H9 (cell line): Measurements from ENCODE around the gene SLC2A10. TPM values are rescaled to one million over a fixed set of nuclear protein-coding genes. Genes with fewer than 3 reads are reported as not detected.
A peak's percentile ranks its signal among the peaks of the same experiment; 100 is the strongest.

Experiments used
- DNase-seq: peaks from one replicate; pipeline ENCODE4 v3.0.0-alpha.2; 2017
- H2AFZ ChIP-seq: one replicate; pipeline ENCODE4 v1.6.1; 2013; ENCODE audit warnings: mild to moderate bottlenecking, low read length, control low read depth, moderate library complexity
- H2AK5ac ChIP-seq: 2 replicates; pipeline ENCODE4 v1.6.1; 2013; ENCODE audit warnings: low read length, control low read depth, mixed read lengths; ENCODE audit not compliant: insufficient read length
- H2BK120ac ChIP-seq: one replicate; pipeline ENCODE4 v1.6.1; 2013; ENCODE audit warnings: low read depth, mild to moderate bottlenecking, low read length, control low read depth, inconsistent platforms; ENCODE audit not compliant: poor library complexity, severe bottlenecking
- H2BK12ac ChIP-seq: 2 replicates; pipeline ENCODE4 v1.6.1; 2013; ENCODE audit warnings: low read length, control low read depth, mixed read lengths, low read depth; ENCODE audit not compliant: insufficient read length
- H2BK15ac ChIP-seq: 2 replicates; pipeline ENCODE4 v1.6.1; 2013; ENCODE audit warnings: low read depth, low read length, control low read depth
- H2BK20ac ChIP-seq: one replicate; pipeline ENCODE4 v1.6.1; 2013; ENCODE audit warnings: low read depth, mild to moderate bottlenecking, low read length, control low read depth, inconsistent platforms; ENCODE audit not compliant: poor library complexity, severe bottlenecking
- H2BK5ac ChIP-seq: 2 replicates; pipeline ENCODE4 v1.6.1; 2013; ENCODE audit warnings: low read length, control low read depth, mixed read lengths; ENCODE audit not compliant: insufficient read length
- H3K14ac ChIP-seq: 2 replicates; pipeline ENCODE4 v1.6.1; 2013; ENCODE audit warnings: low read length, control low read depth; ENCODE audit not compliant: insufficient read depth
- H3K18ac ChIP-seq: 2 replicates; pipeline ENCODE4 v1.6.1; 2013; ENCODE audit warnings: low read depth, mild to moderate bottlenecking, mixed read lengths, low read length, control low read depth; ENCODE audit not compliant: insufficient read length
- H3K23ac ChIP-seq: 2 replicates; pipeline ENCODE4 v1.6.1; 2013; ENCODE audit warnings: low read length, control low read depth, mixed read lengths, low read depth; ENCODE audit not compliant: insufficient read length
- H3K23me2 ChIP-seq: 2 replicates; pipeline ENCODE4 v1.6.1; 2013; ENCODE audit warnings: low read depth, mild to moderate bottlenecking, mixed read lengths, low read length, control low read depth; ENCODE audit not compliant: insufficient read length, poor library complexity, severe bottlenecking
- H3K27ac ChIP-seq: 2 replicates; pipeline ENCODE4 v1.5.1; 2013; ENCODE audit warnings: low read length, control low read depth, mixed read lengths, low read depth; ENCODE audit not compliant: insufficient read length
- H3K27me3 ChIP-seq: 2 replicates; pipeline ENCODE4 v1.6.1; 2013; ENCODE audit warnings: low read length, control low read depth, inconsistent platforms; ENCODE audit not compliant: insufficient read depth
- H3K4ac ChIP-seq: 2 replicates; pipeline ENCODE4 v1.6.1; 2013; ENCODE audit warnings: low read depth, mild to moderate bottlenecking, control low read depth, inconsistent platforms, low read length, moderate library complexity
- H3K4me1 ChIP-seq: 2 replicates; pipeline ENCODE4 v1.6.1; 2013; ENCODE audit warnings: low read length, control low read depth, inconsistent platforms; ENCODE audit not compliant: insufficient read depth
- H3K4me2 ChIP-seq: 2 replicates; pipeline ENCODE4 v1.6.1; 2013; ENCODE audit warnings: low read length, control low read depth, mixed read lengths; ENCODE audit not compliant: insufficient read length, insufficient read depth
- H3K56ac ChIP-seq: 2 replicates; pipeline ENCODE4 v1.6.1; 2013; ENCODE audit warnings: low read depth, mild to moderate bottlenecking, mixed read lengths, low read length, control low read depth; ENCODE audit not compliant: insufficient read length
- H3K79me1 ChIP-seq: 2 replicates; pipeline ENCODE4 v1.6.1; 2013; ENCODE audit warnings: low read depth, mild to moderate bottlenecking, moderate library complexity, low read length, control low read depth, inconsistent platforms; ENCODE audit not compliant: insufficient read depth, poor library complexity, severe bottlenecking
- H3K79me2 ChIP-seq: 2 replicates; pipeline ENCODE4 v1.6.1; 2013; ENCODE audit warnings: low read length, control low read depth, inconsistent platforms; ENCODE audit not compliant: insufficient read depth
- H3K9ac ChIP-seq: 2 replicates; pipeline ENCODE4 v1.6.1; 2013; ENCODE audit warnings: low read length, control low read depth, mixed read lengths; ENCODE audit not compliant: insufficient read length; ENCODE audit errors: extremely low read depth
- H3K9me3 ChIP-seq: one replicate; pipeline ENCODE4 v1.6.1; 2013; ENCODE audit warnings: low read depth, low read length, inconsistent platforms; ENCODE audit not compliant: control insufficient read depth
- H3T11ph ChIP-seq: one replicate; pipeline ENCODE4 v1.6.1; 2013; ENCODE audit warnings: mild to moderate bottlenecking, low read length, control low read depth, inconsistent platforms
- H4K20me1 ChIP-seq: one replicate; pipeline ENCODE4 v1.6.1; 2013; ENCODE audit not compliant: control insufficient read depth, insufficient read length, insufficient read depth
- H4K5ac ChIP-seq: 2 replicates; pipeline ENCODE4 v1.6.1; 2013; ENCODE audit warnings: low read depth, mild to moderate bottlenecking, mixed read lengths, low read length, control low read depth; ENCODE audit not compliant: insufficient read length
- H4K8ac ChIP-seq: replicated peaks from 2 replicates; pipeline ENCODE4 v1.6.1; 2013; ENCODE audit warnings: low read length, control low read depth, mixed read lengths, low read depth; ENCODE audit not compliant: insufficient read length
- H4K91ac ChIP-seq: 2 replicates; pipeline ENCODE4 v1.6.1; 2013; ENCODE audit warnings: low read depth, mild to moderate bottlenecking, moderate library complexity, mixed read lengths, low read length, control low read depth; ENCODE audit not compliant: insufficient read length
- H3K27ac Mint-ChIP-seq, 3 experiments: 2 replicates in 2 of 3; 3 replicates in 1 of 3; pipeline ENCODE4 v1.8.0; 2020 to 2021; ENCODE audit warnings: mixed read lengths in 3 of 3, mild to moderate bottlenecking in 1 of 3, moderate library complexity in 1 of 3
- H3K27me3 Mint-ChIP-seq: 2 replicates; pipeline ENCODE4 v1.8.0; 2021; ENCODE audit warnings: low read depth, mild to moderate bottlenecking, moderate library complexity, mixed read lengths
- H3K36me3 Mint-ChIP-seq, 3 experiments: 2 replicates in 2 of 3; 3 replicates in 1 of 3; pipeline ENCODE4 v1.8.0; 2020 to 2021; ENCODE audit warnings: low read depth in 3 of 3, mixed read lengths in 3 of 3; ENCODE audit not compliant: insufficient read depth in 1 of 3
- H3K4me1 Mint-ChIP-seq, 2 experiments: 2 replicates each; pipeline ENCODE4 v1.8.0; 2020; ENCODE audit warnings: mixed read lengths in 2 of 2
- H3K4me3 Mint-ChIP-seq, 2 experiments: 2 replicates in 1 of 2; 3 replicates in 1 of 2; pipeline ENCODE4 v1.8.0; 2020 to 2021; ENCODE audit warnings: mild to moderate bottlenecking in 2 of 2, mixed read lengths in 2 of 2, moderate library complexity in 1 of 2
- H3K9me3 Mint-ChIP-seq, 2 experiments: 2 replicates in 1 of 2; 3 replicates in 1 of 2; pipeline ENCODE4 v1.8.0; 2020; ENCODE audit warnings: mild to moderate bottlenecking in 2 of 2, mixed read lengths in 2 of 2, moderate library complexity in 1 of 2
- WGBS: extraction: QIAGEN DNeasy Blood & Tissue Kit; methylation state at CpG from one replicate; pipeline ENCODE4 v1.1.7; 2013; ENCODE audit warnings: missing lambda C conversion rate, low lambda C conversion rate, mixed read lengths; ENCODE audit not compliant: insufficient read length; ENCODE audit errors: extremely low coverage; 5-methylcytosine and 5-hydroxymethylcytosine counted together
- total RNA-seq: library from RNA; stranded (reverse); gene quantifications from 2 replicates; pipeline ENCODE4 v1.2.1, GENCODE V29; 2021
- TF ChIP-seq, protein P1 (sequence below): fragments of 200-600 bp; sonication (generic); conservative IDR thresholded peaks from 3 replicates; pipeline ENCODE4 v1.8.0; 2021; ENCODE audit warnings: antibody characterized with exemption, mild to moderate bottlenecking

The SLC2A10 gene
- total RNA-seq, 1 experiment from 2014 or later: 8.2 TPM

DNA sequence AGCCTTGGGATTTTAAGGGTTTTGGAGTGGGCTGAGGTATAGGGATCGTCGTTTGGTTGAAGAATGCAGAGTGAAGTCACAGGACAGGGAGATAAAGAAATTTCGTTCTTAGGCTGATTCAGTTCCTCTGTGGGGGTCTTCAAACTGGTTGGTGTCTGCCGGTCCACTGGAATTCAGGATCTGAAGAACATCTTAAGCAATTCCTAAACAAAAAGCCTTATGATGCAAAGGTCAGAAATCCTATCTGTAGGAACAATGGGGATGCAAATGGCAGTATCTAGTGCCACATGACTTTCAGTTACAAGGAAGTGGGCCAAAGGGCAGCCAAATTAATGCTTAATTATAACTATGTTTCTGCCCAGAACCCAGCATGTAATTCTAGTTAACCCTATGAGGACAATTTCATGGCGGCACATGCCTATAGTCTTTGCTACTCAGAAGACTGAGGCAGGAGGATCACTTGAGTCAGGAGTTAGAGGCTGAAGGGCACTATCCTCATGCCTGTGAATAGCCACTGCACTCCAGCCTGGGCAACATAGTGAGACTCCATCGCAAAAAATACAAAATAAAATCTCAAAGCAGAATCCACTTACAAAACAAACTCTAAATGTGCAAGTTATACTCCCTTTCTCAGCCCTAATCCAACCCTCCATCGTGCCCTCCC is 4.6 kb upstream of the SLC2A10 start:
- Histone ChIP-seq H4K20me1 (no peaks in the 10 kb centered on the region), H3K56ac (no peak overlapping the region), H4K5ac (no peak overlapping the region), H2BK15ac (no peak overlapping the region), H2AFZ (no peak overlapping the region), H2BK12ac (no peak overlapping the region), H3K27ac (no peak overlapping the region), H3K23me2 (peaks cover 2% of the 10 kb centered on the region), H3K27me3 (no peaks in the 10 kb centered on the region), H2BK120ac (no peak overlapping the region), H3K18ac (peak overlapping the region; percentile 15), H3K4me2 (peak overlapping the region; percentile 27), H3K14ac (no peak overlapping the region), H2BK20ac (no peak overlapping the region), H2AK5ac (no peak overlapping the region), H4K8ac (no peak overlapping the region), H3T11ph (no peak overlapping the region), H2BK5ac (no peak overlapping the region), H3K79me1 (no peaks in the 10 kb centered on the region), H3K9me3 (peaks cover 6% of the 10 kb centered on the region), H3K9ac (no peak overlapping the region), H3K79me2 (no peaks in the 10 kb centered on the region), H3K23ac (no peak overlapping the region), H4K91ac (no peak overlapping the region), H3K4ac (no peak overlapping the region), H3K4me1 (no peaks in the 10 kb centered on the region; the same call in 1 of the 2 replicates)
- Mint-ChIP-seq H3K27ac (peak overlapping the region; percentile 7 to 98 (median 71); a peak in 5 of 7 replicates), H3K9me3 (peaks cover 13 to 22% of the 10 kb centered on the region in 2 experiments), H3K4me3 (no peak overlapping the region), H3K36me3 (peaks cover 3 to 17% (median 4%) of the 10 kb centered on the region in 3 experiments; a peak in 6 of 7 replicates), H3K4me1 (peaks cover 53 to 60% of the 10 kb centered on the region in 2 experiments), H3K27me3 (peaks cover 3% of the 10 kb centered on the region; the same call in 1 of the 2 replicates)
- no CpG with 5 or more reads among the region's 7 CpGs for WGBS
- TF ChIP-seq, protein P1, sequence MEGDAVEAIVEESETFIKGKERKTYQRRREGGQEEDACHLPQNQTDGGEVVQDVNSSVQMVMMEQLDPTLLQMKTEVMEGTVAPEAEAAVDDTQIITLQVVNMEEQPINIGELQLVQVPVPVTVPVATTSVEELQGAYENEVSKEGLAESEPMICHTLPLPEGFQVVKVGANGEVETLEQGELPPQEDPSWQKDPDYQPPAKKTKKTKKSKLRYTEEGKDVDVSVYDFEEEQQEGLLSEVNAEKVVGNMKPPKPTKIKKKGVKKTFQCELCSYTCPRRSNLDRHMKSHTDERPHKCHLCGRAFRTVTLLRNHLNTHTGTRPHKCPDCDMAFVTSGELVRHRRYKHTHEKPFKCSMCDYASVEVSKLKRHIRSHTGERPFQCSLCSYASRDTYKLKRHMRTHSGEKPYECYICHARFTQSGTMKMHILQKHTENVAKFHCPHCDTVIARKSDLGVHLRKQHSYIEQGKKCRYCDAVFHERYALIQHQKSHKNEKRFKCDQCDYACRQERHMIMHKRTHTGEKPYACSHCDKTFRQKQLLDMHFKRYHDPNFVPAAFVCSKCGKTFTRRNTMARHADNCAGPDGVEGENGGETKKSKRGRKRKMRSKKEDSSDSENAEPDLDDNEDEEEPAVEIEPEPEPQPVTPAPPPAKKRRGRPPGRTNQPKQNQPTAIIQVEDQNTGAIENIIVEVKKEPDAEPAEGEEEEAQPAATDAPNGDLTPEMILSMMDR: no peak
- no peak for DNase-seq
